ENCODE data around the gene RASGRF1.

Gene RASGRF1

GRCh38 chr15:79067969-79068368 is 22.6 kb downstream of the RASGRF1 start:
- H3K4me3 ChIP-seq (ENCODE audit: low read length): no peak overlapping the region
- DNase-seq (ENCODE audit: low read depth): no peak
- TF ChIP-seq CTCF (conservative IDR thresholded peaks at IDR 0.05; ENCODE audit: low read length): no peak

GRCh38 chr15:79067072-79067833 is 23.3 kb downstream of the RASGRF1 start:
- H3K4me3 ChIP-seq (ENCODE audit: low read length): no peak overlapping the region
- DNase-seq (ENCODE audit: low read depth): no peak
- no peak for TF ChIP-seq CTCF (conservative IDR thresholded peaks at IDR 0.05; ENCODE audit: low read length)

DNA sequence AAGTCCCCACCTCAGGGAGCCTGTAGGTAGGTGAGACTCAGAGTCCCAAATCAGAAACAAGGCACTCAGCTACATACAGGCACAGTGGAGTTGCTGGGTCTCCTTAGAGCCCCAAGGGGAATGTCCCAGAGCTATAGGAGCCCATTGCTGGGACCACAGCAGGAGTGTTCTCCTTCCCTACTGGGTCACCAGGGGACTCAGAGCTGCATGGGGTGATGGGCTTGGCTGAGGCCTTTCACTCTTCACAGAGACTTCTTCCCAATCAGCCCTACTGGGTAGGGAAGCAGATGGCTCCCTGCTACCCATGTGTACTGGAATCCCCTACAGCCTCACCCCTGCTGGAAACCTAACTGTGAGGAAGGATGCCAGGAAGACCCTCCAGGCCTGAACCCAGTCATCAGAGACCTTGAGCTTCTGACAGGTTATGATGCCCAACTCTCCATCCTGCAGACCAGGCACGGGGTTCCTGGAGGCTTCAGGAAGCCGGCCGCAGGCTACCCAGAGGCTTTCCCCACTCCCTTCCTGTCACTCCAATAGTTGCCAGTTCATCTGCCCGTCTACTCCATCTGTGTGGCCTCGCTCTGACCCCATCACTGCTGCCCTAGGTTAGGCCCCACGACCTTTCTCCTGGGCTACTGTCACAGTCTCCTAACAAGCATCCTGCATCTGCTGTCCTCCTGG is 24.0 kb downstream of the RASGRF1 start:
- TF ChIP-seq CTCF (conservative IDR thresholded peaks at IDR 0.05; ENCODE audit: low read length): no peak
- no peak overlapping the region for H3K4me3 ChIP-seq (ENCODE audit: low read length)
- no peak for DNase-seq (ENCODE audit: low read depth)

DNA sequence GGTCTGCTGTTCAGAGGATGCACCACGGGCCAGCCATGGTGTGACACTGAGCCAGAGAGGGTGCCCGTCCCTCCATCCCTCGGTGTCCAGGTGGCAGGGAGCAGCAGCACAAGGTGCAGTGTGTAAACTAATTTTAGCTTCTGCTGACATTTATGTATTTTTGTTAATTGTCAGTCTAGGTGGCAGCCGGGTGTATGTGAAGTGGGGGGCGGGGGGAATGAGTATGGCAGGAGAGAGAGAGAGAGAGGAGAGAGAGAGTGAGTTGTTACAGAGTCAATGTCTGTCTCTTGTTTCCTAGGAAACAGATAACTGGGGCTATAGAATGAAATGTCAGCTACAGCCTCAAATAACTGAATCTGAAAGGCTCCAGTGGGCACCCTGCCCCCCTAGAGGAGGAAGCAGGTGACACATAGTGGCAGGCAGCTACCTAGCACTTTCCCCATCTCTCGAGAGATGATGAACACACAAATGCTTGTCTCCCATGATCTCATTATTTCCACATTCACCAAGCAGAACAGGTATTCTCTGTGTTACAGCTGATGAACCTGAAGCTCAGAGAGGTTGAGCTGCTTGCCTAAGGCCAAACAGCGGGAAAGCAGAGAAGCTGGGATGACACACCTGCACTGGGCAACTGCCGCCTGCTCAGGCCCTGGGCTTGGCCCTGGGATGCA is 24.7 kb downstream of the RASGRF1 start:
- H3K4me3 ChIP-seq (ENCODE audit: low read length): no peak overlapping the region
- TF ChIP-seq CTCF (conservative IDR thresholded peaks at IDR 0.05; ENCODE audit: low read length): no peak
- no peak for DNase-seq (ENCODE audit: low read depth)

DNA sequence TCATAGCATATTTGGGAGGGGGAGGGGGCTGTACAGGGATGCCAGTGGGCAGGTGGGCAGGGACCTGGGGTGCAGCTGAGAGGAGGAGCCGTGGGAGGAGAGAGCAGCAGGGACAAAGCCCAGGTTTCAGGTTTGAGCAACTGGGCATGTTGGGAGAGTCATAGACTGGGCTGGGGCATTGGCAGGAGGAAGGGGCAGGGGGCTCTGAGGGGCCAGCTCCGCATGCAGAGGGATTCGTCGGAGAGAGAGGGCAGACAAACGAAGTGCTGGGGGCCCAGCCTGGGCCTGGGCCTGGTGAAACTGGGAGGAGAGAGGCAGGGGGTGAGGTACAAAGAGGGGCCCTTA is 25.2 kb downstream of the RASGRF1 start:
- no peak for DNase-seq (ENCODE audit: low read depth)
- H3K4me3 ChIP-seq (ENCODE audit: low read length): no peak overlapping the region
- TF ChIP-seq CTCF (conservative IDR thresholded peaks at IDR 0.05; ENCODE audit: low read length): no peak

GRCh38 chr15:79064496-79064895 is 26.1 kb downstream of the RASGRF1 start:
- H3K4me3 ChIP-seq (ENCODE audit: low read length): no peak overlapping the region
- no peak for TF ChIP-seq CTCF (conservative IDR thresholded peaks at IDR 0.05; ENCODE audit: low read length)
- no peak for DNase-seq (ENCODE audit: low read depth)

Measured in AG10803 (cell line).